ENCODE measurements around the gene KBTBD12. TPM values are rescaled to one million over a fixed set of nuclear protein-coding genes. Genes with fewer than 3 reads are reported as not detected.

Gene KBTBD12
- polyA plus RNA-seq, 2 of the 4 experiments (the other 2 are of a cell fraction), result not detected

DNA sequence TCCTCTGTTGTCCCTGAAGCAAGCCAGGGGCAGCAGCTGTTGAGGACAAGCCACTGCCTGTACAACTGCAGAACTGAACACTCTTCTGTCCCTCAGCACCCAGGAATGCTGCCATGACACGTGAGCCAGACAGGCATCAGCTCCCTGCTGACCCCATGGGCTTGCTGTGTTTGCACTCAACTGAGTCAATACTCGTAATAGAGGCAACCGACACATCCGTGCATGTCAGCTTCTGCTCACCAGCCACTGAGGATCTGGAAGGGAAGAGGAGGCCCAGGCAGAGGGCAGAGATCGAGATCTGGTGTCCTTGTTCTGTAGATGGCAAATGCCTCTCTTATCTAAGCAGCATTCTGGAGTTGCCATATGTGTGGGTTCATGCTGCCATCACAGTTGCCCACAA lies 82.9 kb downstream of the KBTBD12 start:
- TF ChIP-seq MYC (IDR thresholded peaks at IDR 0.05; ENCODE audit: borderline replicate concordance, low read length) (no peak), ZSCAN20 (CRISPR knock-in tag; IDR thresholded peaks at IDR 0.05) (no peak), ZC3H11A (IDR thresholded peaks at IDR 0.05) (no peak), POLR2A (IDR thresholded peaks at IDR 0.05; ENCODE audit: low read length) (no peak), SREBF2 (IDR thresholded peaks at IDR 0.05) (no peak), RAD21 (conservative IDR thresholded peaks at IDR 0.05 in 1 of 2, IDR thresholded peaks at IDR 0.05 in 1 of 2) (no peak), RARB (CRISPR knock-in tag; IDR thresholded peaks at IDR 0.05) (no peak)
- TF ChIP-seq, protein P1, sequence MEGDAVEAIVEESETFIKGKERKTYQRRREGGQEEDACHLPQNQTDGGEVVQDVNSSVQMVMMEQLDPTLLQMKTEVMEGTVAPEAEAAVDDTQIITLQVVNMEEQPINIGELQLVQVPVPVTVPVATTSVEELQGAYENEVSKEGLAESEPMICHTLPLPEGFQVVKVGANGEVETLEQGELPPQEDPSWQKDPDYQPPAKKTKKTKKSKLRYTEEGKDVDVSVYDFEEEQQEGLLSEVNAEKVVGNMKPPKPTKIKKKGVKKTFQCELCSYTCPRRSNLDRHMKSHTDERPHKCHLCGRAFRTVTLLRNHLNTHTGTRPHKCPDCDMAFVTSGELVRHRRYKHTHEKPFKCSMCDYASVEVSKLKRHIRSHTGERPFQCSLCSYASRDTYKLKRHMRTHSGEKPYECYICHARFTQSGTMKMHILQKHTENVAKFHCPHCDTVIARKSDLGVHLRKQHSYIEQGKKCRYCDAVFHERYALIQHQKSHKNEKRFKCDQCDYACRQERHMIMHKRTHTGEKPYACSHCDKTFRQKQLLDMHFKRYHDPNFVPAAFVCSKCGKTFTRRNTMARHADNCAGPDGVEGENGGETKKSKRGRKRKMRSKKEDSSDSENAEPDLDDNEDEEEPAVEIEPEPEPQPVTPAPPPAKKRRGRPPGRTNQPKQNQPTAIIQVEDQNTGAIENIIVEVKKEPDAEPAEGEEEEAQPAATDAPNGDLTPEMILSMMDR (IDR thresholded peaks at IDR 0.05), result no peak
- ATAC-seq (no peak), FAIRE-seq (no peak), DNase-seq (ENCODE audit: low read depth in 1 of 2, low spot score in 1 of 2) (no peak)
- no peak overlapping the region for H3K4me3 ChIP-seq
- ChIA-PET POLR2A (no interaction called here), CTCF (interaction anchor here (0.6 to 1.1 kb wide), 4 partner anchors 11 to 412 kb away, joined by 3 to 4 read pairs (median 3); no protein-coding TSS in a partner anchor)
- no peak overlapping the region for H3K4me2 ChIP-seq
- 33% methylated on average over 1 of the region's 5 CpGs for WGBS (ENCODE audit: missing lambda C conversion rate)
- no peaks in the 10 kb centered on the region for H3K9me3 ChIP-seq
- no peaks in the 10 kb centered on the region for H3K4me1 ChIP-seq
- H3K27ac ChIP-seq, result no peak overlapping the region

DNA sequence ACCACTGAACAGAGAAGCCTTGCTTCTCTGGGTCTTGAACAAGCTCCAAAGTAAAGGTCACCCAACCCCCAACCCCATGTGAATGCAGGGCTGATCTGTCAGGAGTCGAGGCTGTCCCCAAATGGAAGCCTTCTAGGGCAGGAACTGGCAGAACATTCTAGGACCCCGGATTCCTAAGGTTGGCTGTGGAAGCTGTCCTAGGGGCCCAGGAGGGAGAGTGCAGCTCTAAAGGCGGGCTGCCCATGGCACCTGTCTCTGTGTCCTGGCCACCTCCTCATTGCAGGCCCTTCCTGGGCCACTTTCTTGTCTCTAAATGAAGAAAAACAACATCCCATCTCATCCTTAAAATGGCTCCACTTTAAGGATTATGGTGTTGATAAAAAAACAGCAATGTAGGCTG lies 83.6 kb downstream of the KBTBD12 start:
- POLR2A ChIA-PET, result no interaction called here
- FAIRE-seq, result no peak
- TF ChIP-seq KDM1A (IDR thresholded peaks at IDR 0.05; ENCODE audit: low read depth) (no peak), RCOR1 (IDR thresholded peaks at IDR 0.05; ENCODE audit: low read depth, low read length) (no peak), HDAC2 (IDR thresholded peaks at IDR 0.05) (no peak), HEYL (CRISPR knock-in tag; IDR thresholded peaks at IDR 0.05) (no peak)
- TF ChIP-seq, protein P2, sequence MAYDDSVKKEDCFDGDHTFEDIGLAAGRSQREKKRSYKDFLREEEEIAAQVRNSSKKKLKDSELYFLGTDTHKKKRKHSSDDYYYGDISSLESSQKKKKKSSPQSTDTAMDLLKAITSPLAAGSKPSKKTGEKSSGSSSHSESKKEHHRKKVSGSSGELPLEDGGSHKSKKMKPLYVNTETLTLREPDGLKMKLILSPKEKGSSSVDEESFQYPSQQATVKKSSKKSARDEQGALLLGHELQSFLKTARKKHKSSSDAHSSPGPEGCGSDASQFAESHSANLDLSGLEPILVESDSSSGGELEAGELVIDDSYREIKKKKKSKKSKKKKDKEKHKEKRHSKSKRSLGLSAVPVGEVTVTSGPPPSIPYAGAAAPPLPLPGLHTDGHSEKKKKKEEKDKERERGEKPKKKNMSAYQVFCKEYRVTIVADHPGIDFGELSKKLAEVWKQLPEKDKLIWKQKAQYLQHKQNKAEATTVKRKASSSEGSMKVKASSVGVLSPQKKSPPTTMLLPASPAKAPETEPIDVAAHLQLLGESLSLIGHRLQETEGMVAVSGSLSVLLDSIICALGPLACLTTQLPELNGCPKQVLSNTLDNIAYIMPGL (CRISPR knock-in tag; IDR thresholded peaks at IDR 0.05; ENCODE audit: borderline replicate concordance), result no peak
- no peak for DNase-seq (ENCODE audit: low read depth in 1 of 2, low spot score in 1 of 2)
- Histone ChIP-seq H3K4me3 (no peak overlapping the region), H3K9me3 (no peaks in the 10 kb centered on the region), H3K4me1 (no peaks in the 10 kb centered on the region), H3K4me2 (no peak overlapping the region), H3K27ac (no peak overlapping the region)
- CTCF ChIA-PET, result interaction anchor here (1.0 to 1.8 kb wide), 3 partner anchors 12 to 27 kb away, joined by 3 to 6 read pairs (median 4); no protein-coding TSS in a partner anchor
- WGBS (ENCODE audit: missing lambda C conversion rate), result 58% methylated on average over 2 of the region's 3 CpGs
- no peak for ATAC-seq

DNA sequence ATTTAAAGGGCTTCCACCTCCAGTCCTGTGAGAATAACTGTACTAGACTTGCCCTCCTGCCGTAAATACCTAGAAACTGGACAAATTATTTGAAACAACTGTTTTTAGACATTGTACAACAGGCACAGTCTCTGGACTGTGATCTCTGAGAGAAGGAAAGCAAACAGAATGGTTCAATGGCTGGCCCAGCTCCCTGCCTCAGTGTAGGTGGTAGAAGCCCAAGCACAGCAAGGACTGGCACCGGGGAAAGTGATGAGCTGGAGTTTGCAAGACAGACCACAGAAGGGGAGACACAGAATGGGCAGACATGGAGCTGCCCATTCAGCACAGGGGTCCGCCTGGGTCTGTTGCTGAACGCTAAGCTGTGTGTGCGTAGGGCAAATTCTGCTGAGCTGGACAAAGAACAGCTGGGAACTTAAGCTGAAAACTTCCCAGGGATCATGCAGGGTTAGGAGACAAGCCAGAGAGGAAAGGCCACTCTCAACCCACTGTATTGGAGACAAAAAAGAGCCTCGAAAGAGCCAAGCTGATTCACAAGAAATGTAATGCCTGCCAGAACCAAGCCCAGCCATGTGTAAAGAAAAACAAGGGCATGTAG lies 84.6 kb downstream of the KBTBD12 start:
- Histone ChIP-seq H3K4me2 (no peak overlapping the region), H3K4me1 (no peaks in the 10 kb centered on the region), H3K27ac (no peak overlapping the region), H3K4me3 (no peak overlapping the region), H3K9me3 (no peaks in the 10 kb centered on the region)
- FAIRE-seq (no peak), ATAC-seq (no peak), DNase-seq (ENCODE audit: low read depth in 1 of 2, low spot score in 1 of 2) (no peak)
- 76% methylated on average over 6 of the region's 6 CpGs for WGBS (ENCODE audit: missing lambda C conversion rate)
- POLR2A ChIA-PET, result interaction anchor here (0.6 kb wide), 1 partner anchor 8 kb away, joined by 3 read pairs; no protein-coding TSS in a partner anchor
- CTCF ChIA-PET, result interaction anchor here (0.7 to 1.8 kb wide), 2 partner anchors 11 to 305 kb away, joined by 3 to 6 read pairs; no protein-coding TSS in a partner anchor
- TF ChIP-seq EP300 (IDR thresholded peaks at IDR 0.05) (no peak), ZNF302 (CRISPR knock-in tag; IDR thresholded peaks at IDR 0.05) (no peak), ZFP36 (IDR thresholded peaks at IDR 0.05; ENCODE audit: borderline replicate concordance, partially characterized antibody) (no peak), JUN (IDR thresholded peaks at IDR 0.05) (no peak)

DNA sequence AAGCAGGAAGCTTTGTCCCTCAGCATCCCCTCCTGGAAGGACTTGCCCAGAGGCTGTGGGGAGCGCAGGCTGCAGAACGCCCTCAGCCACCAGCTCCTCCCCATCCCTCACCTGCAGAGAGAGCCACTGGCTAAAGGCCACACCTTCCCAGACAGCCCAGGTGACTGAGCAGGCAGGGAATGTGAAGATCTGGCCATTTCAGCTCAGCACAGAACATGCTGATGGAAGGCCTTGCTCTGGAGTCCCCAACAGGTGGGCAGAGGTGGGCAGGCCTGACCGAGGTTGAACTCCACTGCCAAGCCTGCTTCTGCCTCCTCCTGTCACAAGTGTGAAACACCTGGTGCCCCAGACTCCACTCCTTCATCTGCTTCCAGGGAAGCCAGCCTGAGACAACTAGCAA lies 86.5 kb downstream of the KBTBD12 start:
- Histone ChIP-seq H3K27ac (no peak overlapping the region), H3K4me2 (no peak overlapping the region), H3K4me3 (no peak overlapping the region), H3K4me1 (no peaks in the 10 kb centered on the region), H3K9me3 (no peaks in the 10 kb centered on the region)
- ATAC-seq (no peak), DNase-seq (ENCODE audit: low read depth in 1 of 2, low spot score in 1 of 2) (no peak), FAIRE-seq (no peak)
- no peak for TF ChIP-seq TP53 (CRISPR knock-in tag; IDR thresholded peaks at IDR 0.05)
- TF ChIP-seq PHF8 (IDR thresholded peaks at IDR 0.05; ENCODE audit: borderline replicate concordance, low read depth), result no peak
- TF ChIP-seq TFCP2L1 (CRISPR knock-in tag; IDR thresholded peaks at IDR 0.05), result no peak
- no peak for TF ChIP-seq NPAS2 (CRISPR knock-in tag; IDR thresholded peaks at IDR 0.05; ENCODE audit: borderline replicate concordance)
- TF ChIP-seq CHD2 (IDR thresholded peaks at IDR 0.05; ENCODE audit: low read length, partially characterized antibody), result no peak
- TF ChIP-seq, protein P3, sequence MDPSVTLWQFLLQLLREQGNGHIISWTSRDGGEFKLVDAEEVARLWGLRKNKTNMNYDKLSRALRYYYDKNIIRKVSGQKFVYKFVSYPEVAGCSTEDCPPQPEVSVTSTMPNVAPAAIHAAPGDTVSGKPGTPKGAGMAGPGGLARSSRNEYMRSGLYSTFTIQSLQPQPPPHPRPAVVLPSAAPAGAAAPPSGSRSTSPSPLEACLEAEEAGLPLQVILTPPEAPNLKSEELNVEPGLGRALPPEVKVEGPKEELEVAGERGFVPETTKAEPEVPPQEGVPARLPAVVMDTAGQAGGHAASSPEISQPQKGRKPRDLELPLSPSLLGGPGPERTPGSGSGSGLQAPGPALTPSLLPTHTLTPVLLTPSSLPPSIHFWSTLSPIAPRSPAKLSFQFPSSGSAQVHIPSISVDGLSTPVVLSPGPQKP (IDR thresholded peaks at IDR 0.05; ENCODE audit: low read depth, low read length), result no peak
- TF ChIP-seq MAFK (IDR thresholded peaks at IDR 0.05; ENCODE audit: partially characterized antibody), result no peak
- TF ChIP-seq CHD4 (IDR thresholded peaks at IDR 0.05; ENCODE audit: borderline replicate concordance), result no peak
- 67% methylated on average over 2 of the region's 3 CpGs for WGBS (ENCODE audit: missing lambda C conversion rate)
- POLR2A ChIA-PET, result no interaction called here
- CTCF ChIA-PET, result no interaction called here

All from A549 (cell line).